HepG2 (cell line): ENCODE data around the gene VANGL2. TPM values are rescaled to one million over a fixed set of nuclear protein-coding genes. Genes with fewer than 3 reads are reported as not detected.

Experiments
- ATAC-seq: fragments of 200-7000 bp; cut with Tn5 transposase; 3 replicates; pipeline ENCODE4 v1.9.1; 2020; ENCODE audit warnings: mild to moderate bottlenecking, moderate library complexity
- BruUV-seq: library from RNA; stranded (reverse); fragments of 400-500 nt; replicated peaks from 2 replicates; lab custom pipeline; 2021; lab: Mats Ljungman, UMichigan
- CTCF ChIA-PET: fragments of 300-600 bp; formaldehyde crosslinking; extraction: SDS; loops from one replicate; lab custom pipeline; 2021; ENCODE audit warnings: low total read pairs, inconsistent platforms, low intra/inter-chr PET ratio; lab: Yijun Ruan, JAX
- POLR2A ChIA-PET: fragments of 350-600 bp; sonication (Branson Sonifier 250); formaldehyde crosslinking; loops from one replicate; lab custom pipeline; 2020; ENCODE audit warnings: antibody characterized with exemption, inconsistent platforms; lab: Yijun Ruan, JAX
- DNase-seq: peaks from one replicate; pipeline ENCODE4 v3.0.0-alpha.2; 2015; ENCODE audit warnings: low spot score
- FAIRE-seq: peaks from 3 replicates; lab custom pipeline; 2011; peaks lifted over from hg19 to GRCh38; lab: Jason Lieb, UNC
- H2AFZ ChIP-seq: one replicate; pipeline ENCODE4 v1.6.1; 2011; ENCODE audit warnings: low read length, inconsistent platforms
- H3K27ac ChIP-seq: fragments of 300-600 bp; 3 replicates; pipeline ENCODE4 v1.8.0; 2011; ENCODE audit warnings: mixed run types, mild to moderate bottlenecking, mixed read lengths, low read length, inconsistent platforms; ENCODE audit not compliant: insufficient read depth; ENCODE audit errors: extremely low read length
- H3K27me3 ChIP-seq, 2 experiments: fragments of 200-600 bp in 1 of 2; 2 replicates in 1 of 2; 3 replicates in 1 of 2; pipeline versions ENCODE4 v1.6.0 to v1.8.0; 2011; ENCODE audit warnings: low read length in 2 of 2, mild to moderate bottlenecking in 2 of 2, moderate library complexity in 2 of 2, inconsistent platforms in 1 of 2; ENCODE audit not compliant: insufficient read depth in 2 of 2, control insufficient read depth in 1 of 2
- H3K36me3 ChIP-seq, 2 experiments: fragments of 200-600 bp in 1 of 2; replicated peaks in 1 of 2; 2 replicates in 1 of 2; 3 replicates in 1 of 2; pipeline versions ENCODE4 v1.5.1 to v1.8.0; 2011; ENCODE audit warnings: low read length in 2 of 2, inconsistent platforms in 1 of 2; ENCODE audit not compliant: insufficient read depth in 2 of 2, control insufficient read depth in 1 of 2
- H3K4me1 ChIP-seq: 2 replicates; pipeline ENCODE4 v1.5.1; 2012; ENCODE audit warnings: low read length, inconsistent platforms; ENCODE audit not compliant: insufficient read depth
- H3K4me2 ChIP-seq: 2 replicates; pipeline ENCODE4 v1.6.0; 2011; ENCODE audit warnings: low read depth, low read length, inconsistent platforms
- H3K4me3 ChIP-seq, 3 experiments: fragments of 200-600 bp in 1 of 3; sonication (generic), shearing (Covaris generic) in 1 of 3; replicated peaks in 1 of 3; 2 replicates each; pipeline ENCODE4 v1.5.1; 2011 to 2016; ENCODE audit warnings: low read length in 3 of 3, inconsistent platforms in 2 of 3, low read depth in 2 of 3, mild to moderate bottlenecking in 2 of 3, control low read depth in 1 of 3, mixed read lengths in 1 of 3; ENCODE audit not compliant: insufficient read depth in 1 of 3
- H3K79me2 ChIP-seq: one replicate; pipeline ENCODE4 v1.6.1; 2011; ENCODE audit warnings: low read length, inconsistent platforms; ENCODE audit not compliant: insufficient read depth
- H3K9ac ChIP-seq: 2 replicates; pipeline ENCODE4 v1.6.0; 2011; ENCODE audit warnings: mild to moderate bottlenecking, low read depth, low read length, inconsistent platforms; ENCODE audit not compliant: insufficient read depth
- H3K9me3 ChIP-seq: 2 replicates; pipeline ENCODE4 v1.5.1; 2012; ENCODE audit warnings: mild to moderate bottlenecking, low read length
- H4K20me1 ChIP-seq: 2 replicates; pipeline ENCODE4 v1.6.0; 2011; ENCODE audit warnings: inconsistent platforms, mild to moderate bottlenecking, low read length, moderate library complexity; ENCODE audit not compliant: insufficient read depth
- IRF1 ChIP-seq: sonication (generic); formaldehyde crosslinking; IDR thresholded peaks from 2 replicates; pipeline ENCODE4 v1.4.0; 2020; ENCODE audit warnings: low read depth, mild to moderate bottlenecking, missing genetic modification reagents
- MTA3 ChIP-seq: sonication (generic); formaldehyde crosslinking; IDR thresholded peaks from 2 replicates; pipeline ENCODE4 v1.4.0; 2020; ENCODE audit warnings: missing genetic modification reagents
- MXD1 ChIP-seq: sonication (generic); formaldehyde crosslinking; IDR thresholded peaks from 2 replicates; pipeline ENCODE4 v1.4.0; 2020; ENCODE audit warnings: mild to moderate bottlenecking, missing genetic modification reagents
- NFE2L1 ChIP-seq: sonication (generic); formaldehyde crosslinking; IDR thresholded peaks from 2 replicates; pipeline ENCODE4 v1.4.0; 2020; ENCODE audit warnings: missing genetic modification reagents, mild to moderate bottlenecking, borderline replicate concordance
- PRPF4 ChIP-seq: fragments of 200-400 bp; formaldehyde crosslinking; IDR thresholded peaks from 2 replicates; pipeline ENCODE4 v1.6.1; 2016; ENCODE audit warnings: low read length, low read depth; ENCODE audit not compliant: poor library complexity, severe bottlenecking
- SP1 ChIP-seq, 2 experiments: fragments of 450-650 bp in 1 of 2; sonication (generic) in 1 of 2; formaldehyde crosslinking in 1 of 2; IDR thresholded peaks; 2 replicates each; pipeline versions ENCODE4 v1.4.0 to v1.6.1; 2016 to 2020; ENCODE audit warnings: missing genetic modification reagents in 1 of 2
- TFDP2 ChIP-seq: sonication (generic); formaldehyde crosslinking; IDR thresholded peaks from 2 replicates; pipeline ENCODE4 v1.4.0; 2020; ENCODE audit warnings: missing genetic modification reagents
- USF2 ChIP-seq, 2 experiments: sonication (generic) in 1 of 2; formaldehyde crosslinking in 1 of 2; IDR thresholded peaks; 2 replicates each; pipeline versions ENCODE4 v1.5.1 to v1.6.1; 2011 to 2020; ENCODE audit warnings: borderline replicate concordance in 1 of 2, low read depth in 1 of 2, low read length in 1 of 2, mild to moderate bottlenecking in 1 of 2, missing genetic modification reagents in 1 of 2, moderate library complexity in 1 of 2
- ZNF432 ChIP-seq: sonication (generic); formaldehyde crosslinking; IDR thresholded peaks from 2 replicates; pipeline ENCODE4 v1.5.0; 2020; ENCODE audit warnings: missing genetic modification reagents, mild to moderate bottlenecking, borderline replicate concordance
- ZNF556 ChIP-seq: sonication (generic); formaldehyde crosslinking; IDR thresholded peaks from 2 replicates; pipeline ENCODE4 v1.4.0; 2020; ENCODE audit warnings: mild to moderate bottlenecking, missing genetic modification reagents, borderline replicate concordance
- ZSCAN20 ChIP-seq: sonication (generic); formaldehyde crosslinking; IDR thresholded peaks from 2 replicates; pipeline ENCODE4 v1.4.0; 2020; ENCODE audit warnings: missing genetic modification reagents, mild to moderate bottlenecking, borderline replicate concordance
- in situ Hi-C: cut with HindIII; loops from 2 replicates; pipeline ENCODE4 v1.10.0; 2017; ENCODE audit warnings: low pct_unique_long_range_greater_than_20kb; ENCODE audit not compliant: extremely low pct_ligation_motif_present
- intact Hi-C: fragments of 100-400 bp; cut with micrococcal nuclease; formaldehyde crosslinking; loops from one replicate; pipeline ENCODE4 v1.10.0; 2022; ENCODE audit not compliant: unreplicated experiment
- polyA plus RNA-seq, 8 experiments: library from polyadenylated mRNA; depleted of rRNA in 3 of 8; stranded (reverse) in 7 of 8; unstranded in 1 of 8; fragments of >200 nt; fragmentation: Illumina TruSeq in 4 of 8; extraction: Trizol in 4 of 8; gene quantifications; 2 replicates each; pipeline versions ENCODE4 v1.2.1 to v1.2.3, GENCODE V29; 2011 to 2016; ENCODE audit warnings: low read depth in 4 of 8, missing spikeins in 1 of 8, mixed read lengths in 1 of 8; ENCODE audit not compliant: insufficient read depth in 1 of 8
- total RNA-seq, 5 experiments: library from RNA; depleted of rRNA; stranded (reverse); fragments of >200 nt; fragmentation: Illumina TruSeq; extraction: Trizol; gene quantifications; 2 replicates each; pipeline ENCODE4 v1.2.3, GENCODE V29; 2016; ENCODE audit warnings: low read depth in 1 of 5

VANGL2 gene
- total and polyA plus RNA-seq, 2 of the 13 experiments (the other 11 are each of a cell fraction or from before 2014, with no cell fraction given): 0.09 TPM; not detected in 1

- no peak overlapping the region for H3K4me2 ChIP-seq
- no peak overlapping the region for H3K4me3 ChIP-seq
- H4K20me1 ChIP-seq: no peaks in the 10 kb centered on the region
- intact Hi-C loops: no loop called here
- FAIRE-seq (no peak), DNase-seq (no peak), ATAC-seq (no peak)
- ChIA-PET POLR2A (no interaction called here), CTCF (no interaction called here)
- H3K36me3 ChIP-seq: no peaks in the 10 kb centered on the region
- TF ChIP-seq ZNF556 (CRISPR knock-in tag) (no peak), SP1 (IDR thresholded peaks at IDR 0.05) (no peak), SP1 (CRISPR knock-in tag; IDR thresholded peaks at IDR 0.05) (no peak), ZSCAN20 (no peak), MTA3 (no peak), PRPF4 (no peak), IRF1 (no peak), NFE2L1 (CRISPR knock-in tag) (no peak), TFDP2 (CRISPR knock-in tag) (no peak), ZNF432 (CRISPR knock-in tag) (no peak), USF2 (IDR thresholded peaks at IDR 0.05; ENCODE audit: low read depth, low read length) (no peak), USF2 (CRISPR knock-in tag; IDR thresholded peaks at IDR 0.05; ENCODE audit: borderline replicate concordance) (no peak), MXD1 (no peak)
- no peaks in the 10 kb centered on the region for H3K4me1 ChIP-seq
- H3K79me2 ChIP-seq: no peaks in the 10 kb centered on the region
- H3K27ac ChIP-seq: no peak overlapping the region
- BruUV-seq: no TSS peak
- no peak overlapping the region for H3K9ac ChIP-seq
- in situ Hi-C loops: no loop called here
- no peaks in the 10 kb centered on the region for H3K9me3 ChIP-seq
- H2AFZ ChIP-seq: no peak overlapping the region
- no peaks in the 10 kb centered on the region for H3K27me3 ChIP-seq
Measured at GRCh38 chr1:160467576-160467975, 67.2 kb downstream of the VANGL2 start.
